Measurements from ENCODE around the gene MCTP2. TPM values are rescaled to one million over a fixed set of nuclear protein-coding genes. Genes with fewer than 3 reads are reported as not detected.

Gene MCTP2
- total RNA-seq, 4 donors from 2014 or later: 12.0 to 18.3 (median 15.2) TPM

DNA sequence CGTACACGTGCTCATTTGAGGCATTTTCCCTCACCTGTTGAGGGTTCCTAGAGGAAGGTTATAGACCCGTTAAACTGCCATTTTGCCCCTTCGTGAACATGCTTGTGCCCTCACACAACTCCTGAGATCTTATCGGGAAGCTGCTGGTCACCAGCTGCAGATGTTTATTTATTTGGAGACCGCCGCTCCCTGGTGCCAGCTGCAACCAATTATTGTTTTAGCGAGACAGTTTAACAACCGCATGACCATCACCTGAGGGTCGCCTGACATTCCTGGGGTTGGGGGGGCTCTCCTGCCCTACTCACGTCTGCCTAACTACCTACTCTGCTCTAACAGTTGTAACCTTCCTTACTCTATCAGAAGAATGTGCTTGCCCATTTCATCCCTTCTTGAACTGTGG is 292.5 kb downstream of the MCTP2 start:
- WGBS, 2 donors: 72 to 78% methylated on average over 11 of the region's 11 CpGs
- H3K36me3 ChIP-seq: no peaks in the 10 kb centered on the region
- no peaks in the 10 kb centered on the region for H3K9me3 ChIP-seq
- H3K4me3 ChIP-seq: no peak overlapping the region
- H3K27ac ChIP-seq: no peak overlapping the region
- DNase-seq (ENCODE audit: low spot score in 2 of 2): no peak
- no peaks in the 10 kb centered on the region for H3K27me3 ChIP-seq
- TF ChIP-seq EP300 (IDR thresholded peaks at IDR 0.05) (no peak), POLR2A (IDR thresholded peaks at IDR 0.05) (no peak)
- TF ChIP-seq, protein P1, sequence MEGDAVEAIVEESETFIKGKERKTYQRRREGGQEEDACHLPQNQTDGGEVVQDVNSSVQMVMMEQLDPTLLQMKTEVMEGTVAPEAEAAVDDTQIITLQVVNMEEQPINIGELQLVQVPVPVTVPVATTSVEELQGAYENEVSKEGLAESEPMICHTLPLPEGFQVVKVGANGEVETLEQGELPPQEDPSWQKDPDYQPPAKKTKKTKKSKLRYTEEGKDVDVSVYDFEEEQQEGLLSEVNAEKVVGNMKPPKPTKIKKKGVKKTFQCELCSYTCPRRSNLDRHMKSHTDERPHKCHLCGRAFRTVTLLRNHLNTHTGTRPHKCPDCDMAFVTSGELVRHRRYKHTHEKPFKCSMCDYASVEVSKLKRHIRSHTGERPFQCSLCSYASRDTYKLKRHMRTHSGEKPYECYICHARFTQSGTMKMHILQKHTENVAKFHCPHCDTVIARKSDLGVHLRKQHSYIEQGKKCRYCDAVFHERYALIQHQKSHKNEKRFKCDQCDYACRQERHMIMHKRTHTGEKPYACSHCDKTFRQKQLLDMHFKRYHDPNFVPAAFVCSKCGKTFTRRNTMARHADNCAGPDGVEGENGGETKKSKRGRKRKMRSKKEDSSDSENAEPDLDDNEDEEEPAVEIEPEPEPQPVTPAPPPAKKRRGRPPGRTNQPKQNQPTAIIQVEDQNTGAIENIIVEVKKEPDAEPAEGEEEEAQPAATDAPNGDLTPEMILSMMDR (IDR thresholded peaks at IDR 0.05): no peak
- H3K4me1 ChIP-seq: no peaks in the 10 kb centered on the region

DNA sequence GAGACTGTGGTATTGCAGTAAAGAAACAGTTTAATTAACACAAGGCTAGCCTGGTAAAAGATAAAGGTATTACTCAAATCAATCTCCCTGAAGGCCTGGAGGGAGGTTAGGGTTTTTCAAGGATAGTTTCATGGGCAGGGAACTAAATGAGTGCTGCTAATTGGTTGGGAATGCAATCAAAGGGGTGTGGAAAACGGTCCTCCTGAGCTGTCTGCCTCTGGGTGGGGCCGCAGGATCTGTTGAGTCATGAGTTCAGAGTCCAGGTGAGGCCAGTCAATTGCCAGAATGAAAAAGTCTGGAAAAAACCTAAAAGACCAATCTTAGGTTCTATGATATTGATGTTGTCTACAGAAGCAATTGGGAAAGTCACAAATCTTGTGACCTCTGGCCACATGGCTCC is 293.2 kb downstream of the MCTP2 start:
- Histone ChIP-seq H3K27me3 (no peaks in the 10 kb centered on the region), H3K4me3 (no peak overlapping the region), H3K27ac (no peak overlapping the region), H3K9me3 (no peaks in the 10 kb centered on the region), H3K36me3 (no peaks in the 10 kb centered on the region), H3K4me1 (no peaks in the 10 kb centered on the region)
- TF ChIP-seq POLR2A (IDR thresholded peaks at IDR 0.05) (no peak), EP300 (IDR thresholded peaks at IDR 0.05) (no peak)
- TF ChIP-seq, protein P1 (IDR thresholded peaks at IDR 0.05): no peak
- no peak for DNase-seq (ENCODE audit: low spot score in 2 of 2)
- WGBS, 2 donors: 89 to 91% methylated on average over 2 of the region's 2 CpGs

- H3K27me3 ChIP-seq: no peaks in the 10 kb centered on the region
- peaks cover 0 to 8% (median 0%) of the 10 kb centered on the region in 4 donors for H3K4me1 ChIP-seq
- H3K9me3 ChIP-seq: no peaks in the 10 kb centered on the region
- H3K27ac ChIP-seq: no peak overlapping the region
- WGBS, 2 donors: 67 to 81% methylated on average over 5 of the region's 5 CpGs
- no peak for DNase-seq (ENCODE audit: low spot score in 2 of 2)
- TF ChIP-seq EP300 (IDR thresholded peaks at IDR 0.05) (no peak), POLR2A (IDR thresholded peaks at IDR 0.05) (no peak)
- TF ChIP-seq, protein P1 (IDR thresholded peaks at IDR 0.05): peak in 2 of 5 experiments; percentile 7 to 35
- H3K4me3 ChIP-seq: no peak overlapping the region
- H3K36me3 ChIP-seq: no peaks in the 10 kb centered on the region
These were observed 294.8 kb downstream of the MCTP2 start for GRCh38 chr15:94526071-94526689.

GRCh38 chr15:94532226-94532625 is 300.9 kb downstream of the MCTP2 start:
- 57 to 59% methylated on average over 3 of the region's 3 CpGs for WGBS, 2 donors
- DNase-seq (ENCODE audit: low spot score in 2 of 2): peak; percentile 30 to 61
- H3K27ac ChIP-seq: peak overlapping the region in 1 of 4 donors; percentile 78
- peaks cover 0 to 25% (median 0%) of the 10 kb centered on the region in 4 donors for H3K4me1 ChIP-seq
- H3K4me3 ChIP-seq: no peak overlapping the region
- TF ChIP-seq POLR2A (IDR thresholded peaks at IDR 0.05) (no peak), EP300 (IDR thresholded peaks at IDR 0.05) (no peak)
- TF ChIP-seq, protein P1 (IDR thresholded peaks at IDR 0.05): no peak
- no peaks in the 10 kb centered on the region for H3K9me3 ChIP-seq
- no peaks in the 10 kb centered on the region for H3K27me3 ChIP-seq
- H3K36me3 ChIP-seq: no peaks in the 10 kb centered on the region
